ENCODE results near the gene GRM8.
"Not testable (repeated sequence)": the region's sequence is repeated elsewhere in the genome, so short reads cannot be mapped to it uniquely, and the experiment has no call there.

GRM8 gene

DNA sequence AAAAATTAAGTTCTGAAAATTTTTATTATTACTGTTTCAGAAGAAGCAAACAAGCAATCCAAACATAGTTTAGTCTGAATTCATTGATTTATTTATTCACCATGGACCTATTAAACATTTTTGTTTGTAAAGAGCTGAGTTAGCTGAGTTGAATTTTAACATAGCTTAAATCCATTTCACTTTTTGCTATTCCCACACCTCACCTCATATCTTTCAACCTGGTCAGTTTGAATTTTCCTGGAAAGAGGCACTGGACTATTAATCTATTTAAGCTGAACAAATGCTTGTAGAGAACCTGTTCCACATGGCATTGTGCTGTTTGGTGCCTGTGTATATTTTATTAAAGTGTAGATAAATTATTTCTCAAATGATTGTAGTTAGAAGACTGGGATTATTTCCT is 344.2 kb downstream of the GRM8 start:
- not testable (repeated sequence) for DNase-seq (ENCODE audit: low spot score)

DNA sequence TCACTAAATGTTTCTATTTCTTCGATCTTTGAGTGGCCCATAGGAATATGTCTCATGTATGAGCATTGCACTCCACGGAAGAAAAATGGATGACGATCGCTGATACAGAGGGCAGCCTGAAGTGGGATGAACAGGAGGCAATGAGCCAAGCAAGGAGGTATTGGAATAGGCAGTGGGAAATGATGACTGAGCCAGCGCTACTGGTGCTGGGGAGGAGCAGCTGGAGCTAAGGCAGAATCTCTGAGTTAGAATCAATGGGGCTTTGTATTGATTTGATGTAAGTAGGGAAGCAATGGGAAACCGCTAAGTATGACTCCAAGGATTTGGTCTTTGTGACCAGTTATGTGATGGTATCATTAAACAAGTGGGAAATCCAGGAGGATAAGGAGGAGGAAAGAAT is 345.1 kb downstream of the GRM8 start:
- not testable (repeated sequence) for DNase-seq (ENCODE audit: low spot score)

GRCh38 chr7:126905255-126905654 is 347.5 kb downstream of the GRM8 start:
- DNase-seq (ENCODE audit: low spot score): not testable (repeated sequence)

DNA sequence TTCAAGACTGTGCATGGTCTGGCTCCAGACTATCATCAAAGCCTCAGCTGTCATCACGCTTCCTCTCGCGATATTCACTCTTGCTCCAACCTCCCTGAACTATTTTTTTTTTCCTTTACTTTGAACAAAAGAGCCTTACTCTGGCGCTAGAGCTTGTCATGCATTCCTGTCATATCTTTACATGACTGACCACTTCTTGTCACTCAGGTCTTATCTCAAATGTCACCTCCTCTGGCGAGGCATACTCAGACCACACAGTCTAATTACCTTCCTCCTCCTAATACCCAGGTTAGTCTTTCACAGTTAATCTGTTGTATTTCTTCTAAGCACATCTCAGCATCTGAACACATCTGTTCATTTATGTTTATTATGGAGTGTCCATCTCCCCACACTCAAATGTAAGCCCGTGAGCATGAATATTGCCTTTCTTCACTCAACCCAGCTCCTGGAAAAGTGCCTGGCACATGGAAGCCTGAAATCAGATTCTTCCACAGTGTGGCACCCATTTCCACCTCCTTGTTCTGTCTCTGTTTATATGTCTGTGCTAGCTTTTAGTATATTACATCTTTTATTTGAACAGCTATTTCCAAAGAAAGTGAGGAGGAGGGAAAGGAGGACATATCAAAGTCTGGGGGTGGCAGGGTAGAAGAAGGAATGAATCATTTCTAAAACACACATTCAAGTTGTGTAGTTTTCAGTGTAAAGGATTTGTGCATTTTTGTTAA is 351.5 kb downstream of the GRM8 start:
- not testable (repeated sequence) for DNase-seq (ENCODE audit: low spot score)

DNA sequence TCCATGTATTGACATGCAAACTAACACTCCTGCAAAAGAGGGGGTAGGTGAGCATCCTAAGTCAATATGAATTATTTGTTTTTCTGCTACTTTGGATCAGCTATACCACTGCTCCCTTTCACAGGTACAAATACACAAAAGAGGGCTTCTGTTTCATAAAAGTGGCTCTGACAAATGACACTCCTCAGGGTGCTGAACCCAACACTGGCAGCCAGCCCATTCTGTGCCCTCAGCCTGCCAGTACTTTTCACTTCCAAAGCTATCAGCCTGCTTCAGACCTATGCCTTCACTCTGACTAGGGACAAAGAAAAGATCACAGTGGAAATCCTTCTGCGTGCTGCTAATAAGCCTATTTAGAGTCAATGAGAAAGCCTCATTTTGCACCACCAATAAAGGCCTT is 364.8 kb downstream of the GRM8 start:
- not testable (repeated sequence) for DNase-seq (ENCODE audit: low spot score)

- DNase-seq (ENCODE audit: low spot score): not testable (repeated sequence)
Observed at GRCh38 chr7:126887560-126887959, 365.2 kb downstream of the GRM8 start.

DNA sequence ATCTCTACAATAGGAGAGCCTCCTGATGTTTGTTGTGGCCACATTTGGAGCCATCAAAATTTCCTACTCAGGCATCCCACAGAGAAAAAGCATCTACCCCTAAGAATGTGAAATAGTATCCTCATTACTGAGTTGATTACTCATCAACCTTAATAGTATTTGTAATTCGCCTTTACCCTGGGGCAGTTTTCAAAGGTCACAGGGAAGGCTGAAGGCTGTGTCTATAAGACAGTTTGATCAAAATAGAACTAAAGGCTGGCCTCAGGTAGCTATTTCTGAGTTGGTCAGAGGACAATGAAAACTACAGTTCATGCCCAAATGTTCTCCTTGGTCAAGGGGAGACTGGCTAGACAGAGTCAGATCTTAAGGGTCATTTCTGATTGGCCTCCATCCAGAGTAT is 370.0 kb downstream of the GRM8 start:
- not testable (repeated sequence) for DNase-seq (ENCODE audit: low spot score)

- not testable (repeated sequence) for DNase-seq (ENCODE audit: low spot score)
Observed at GRCh38 chr7:126881908-126882307, 370.8 kb downstream of the GRM8 start.

GRCh38 chr7:126881315-126881714 is 371.4 kb downstream of the GRM8 start:
- DNase-seq (ENCODE audit: low spot score): no peak

DNA sequence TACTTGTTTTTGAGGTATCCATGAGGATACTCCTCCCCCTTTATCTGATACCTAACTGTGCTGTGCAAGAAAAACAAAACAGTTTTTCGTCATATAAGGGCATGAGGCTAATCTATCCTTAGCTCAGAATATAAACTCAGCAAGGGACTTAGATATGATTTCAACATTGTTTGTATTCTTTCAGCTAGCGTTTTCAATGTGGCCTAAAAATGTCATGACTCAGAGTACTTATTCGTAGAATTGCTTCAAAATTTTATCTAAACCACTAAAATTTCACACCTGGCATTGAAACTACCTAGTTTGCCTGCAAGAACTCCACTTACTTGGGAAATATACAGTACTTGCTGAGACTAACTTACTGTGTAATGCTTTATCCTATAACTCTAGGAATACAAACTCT is 376.2 kb downstream of the GRM8 start:
- DNase-seq (ENCODE audit: low spot score): not testable (repeated sequence)

- peak; percentile 55 for DNase-seq (ENCODE audit: low spot score)
Observed at GRCh38 chr7:126856691-126857291, 395.9 kb downstream of the GRM8 start.

DNA sequence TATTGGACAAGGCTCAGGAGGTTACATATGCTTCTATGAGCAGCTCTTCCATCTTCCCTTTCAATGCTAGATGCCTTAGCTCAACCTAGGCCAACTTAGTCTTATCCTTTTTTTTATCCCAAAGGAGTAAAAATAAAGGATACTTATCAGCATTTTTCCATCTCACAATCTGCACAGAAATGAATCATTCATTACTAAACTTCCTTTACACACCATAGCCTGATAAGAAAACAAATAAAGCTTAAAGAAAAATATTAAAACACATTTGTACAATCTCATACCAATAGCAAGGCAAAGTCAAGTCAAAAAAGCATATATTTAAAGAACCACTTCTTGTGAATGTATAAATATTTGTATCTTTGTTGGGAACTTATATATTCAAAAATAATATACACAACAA is 407.4 kb downstream of the GRM8 start:
- no peak for DNase-seq (ENCODE audit: low spot score)

DNA sequence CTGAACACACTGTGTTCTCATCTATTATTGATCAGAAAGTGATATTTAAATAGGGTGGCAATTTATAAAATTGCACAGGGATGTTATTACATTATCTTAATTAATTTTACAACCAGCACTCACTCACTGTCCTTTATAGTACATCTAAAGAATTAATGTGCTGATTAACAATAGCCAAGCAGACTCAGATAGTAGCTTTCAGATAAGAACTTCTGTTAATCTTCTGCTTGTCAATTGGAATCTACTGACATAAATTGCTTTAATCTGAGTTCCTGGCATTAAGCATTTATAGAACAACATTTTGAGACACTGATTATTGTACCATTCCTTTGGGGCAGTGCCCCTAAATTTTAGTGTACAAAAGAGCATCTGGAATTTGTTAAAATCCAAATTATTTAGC is 408.9 kb downstream of the GRM8 start:
- DNase-seq (ENCODE audit: low spot score): no peak

GRCh38 chr7:126843336-126843735 is 409.4 kb downstream of the GRM8 start:
- no peak for DNase-seq (ENCODE audit: low spot score)

GRCh38 chr7:126842451-126842850 is 410.3 kb downstream of the GRM8 start:
- no peak for DNase-seq (ENCODE audit: low spot score)

GRCh38 chr7:126840869-126841268 is 411.9 kb downstream of the GRM8 start:
- no peak for DNase-seq (ENCODE audit: low spot score)

DNA sequence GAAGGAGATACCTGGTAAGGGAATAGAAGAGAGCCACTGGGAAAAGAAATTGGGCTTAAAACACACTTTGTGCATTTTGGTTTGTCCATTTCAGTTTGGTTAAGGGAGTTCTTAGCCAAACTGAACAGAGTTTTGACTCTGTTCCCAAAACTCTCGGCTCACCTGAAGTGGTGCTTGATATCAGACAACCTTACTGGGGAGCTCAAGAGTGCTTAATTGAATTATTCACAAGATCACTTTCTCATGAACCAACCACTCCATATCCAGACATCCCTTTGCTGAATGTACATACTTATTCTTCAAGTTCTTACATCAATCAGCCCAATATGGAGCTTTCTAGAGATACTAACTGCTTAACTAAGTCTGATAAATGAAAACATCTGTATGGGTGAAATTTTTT is 413.1 kb downstream of the GRM8 start:
- no peak for DNase-seq (ENCODE audit: low spot score)

GRCh38 chr7:126838194-126838593 is 414.5 kb downstream of the GRM8 start:
- no peak for DNase-seq (ENCODE audit: low spot score)

- not testable (repeated sequence) for DNase-seq (ENCODE audit: low spot score)
Observed at GRCh38 chr7:126831241-126831640, 421.5 kb downstream of the GRM8 start.

GRCh38 chr7:126820925-126821324 is 431.8 kb downstream of the GRM8 start:
- no peak for DNase-seq (ENCODE audit: low spot score)

GRCh38 chr7:126819197-126819484 is 433.6 kb downstream of the GRM8 start:
- DNase-seq (ENCODE audit: low spot score): no peak

GRCh38 chr7:126818393-126819196 is 434.1 kb downstream of the GRM8 start:
- DNase-seq (ENCODE audit: low spot score): no peak

- no peak for DNase-seq (ENCODE audit: low spot score)
Observed at GRCh38 chr7:126809188-126809587, 443.6 kb downstream of the GRM8 start.
